Measurements from ENCODE around the gene UBE2J1.
A peak's percentile ranks its signal among the peaks of the same experiment; 100 is the strongest.
"Not testable (repeated sequence)": the region's sequence is repeated elsewhere in the genome, so short reads cannot be mapped to it uniquely, and the experiment has no call there.

Gene UBE2J1

DNA sequence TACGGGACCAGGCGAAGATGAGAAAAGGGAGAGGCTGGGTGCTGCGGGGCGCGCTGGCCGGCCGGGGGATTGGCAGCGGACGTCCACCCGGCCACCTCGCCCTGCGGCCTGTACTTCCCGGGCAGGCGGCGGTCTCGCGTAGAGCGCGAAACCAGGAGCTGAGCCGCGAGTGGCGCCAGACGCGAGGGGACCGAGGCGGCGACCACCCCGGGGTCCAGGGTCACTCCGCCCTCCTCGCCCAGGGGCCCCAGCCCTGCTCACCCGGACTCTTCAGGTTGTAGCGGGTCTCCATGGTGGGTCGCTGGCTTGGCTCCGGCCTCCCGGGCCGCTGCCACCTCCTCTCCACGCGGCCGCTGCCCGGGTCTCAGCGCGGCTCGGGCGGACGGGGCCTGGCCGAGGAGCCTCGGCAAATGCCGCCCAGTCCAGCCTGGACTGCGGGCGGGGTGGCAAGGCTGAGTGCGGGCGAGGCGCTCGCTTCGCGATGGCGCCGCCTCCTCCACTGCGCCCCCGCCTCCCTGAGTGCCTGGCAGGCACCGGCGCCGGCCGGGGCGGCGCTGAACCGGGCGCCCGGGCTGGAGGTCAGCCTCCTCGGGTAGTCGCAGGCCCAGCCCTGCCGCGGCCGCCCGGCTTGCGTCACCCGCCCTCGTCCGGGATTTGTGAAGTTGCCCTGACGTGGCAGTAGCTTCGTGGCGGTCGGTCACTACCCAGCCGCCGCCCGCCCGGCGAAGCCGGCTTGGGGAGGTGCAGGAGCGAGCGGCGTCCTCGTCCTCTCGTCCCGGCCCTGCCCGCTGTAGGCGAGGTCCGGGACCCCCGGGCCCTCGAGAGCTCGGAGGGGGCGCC, at the start of gene UBE2J1:
TSS of gene UBE2J1 (minus strand) at position 445 of the 840 bp plus-strand sequence. CDS start at position 292, 153 bp downstream.
- H3K4me3 ChIP-seq, result peak within 1 kb of the TSS; percentile 54 to 98 (median 84)
- H3K27ac ChIP-seq, result peak within 1 kb of the TSS; percentile 89 to 99 (median 96)

DNA sequence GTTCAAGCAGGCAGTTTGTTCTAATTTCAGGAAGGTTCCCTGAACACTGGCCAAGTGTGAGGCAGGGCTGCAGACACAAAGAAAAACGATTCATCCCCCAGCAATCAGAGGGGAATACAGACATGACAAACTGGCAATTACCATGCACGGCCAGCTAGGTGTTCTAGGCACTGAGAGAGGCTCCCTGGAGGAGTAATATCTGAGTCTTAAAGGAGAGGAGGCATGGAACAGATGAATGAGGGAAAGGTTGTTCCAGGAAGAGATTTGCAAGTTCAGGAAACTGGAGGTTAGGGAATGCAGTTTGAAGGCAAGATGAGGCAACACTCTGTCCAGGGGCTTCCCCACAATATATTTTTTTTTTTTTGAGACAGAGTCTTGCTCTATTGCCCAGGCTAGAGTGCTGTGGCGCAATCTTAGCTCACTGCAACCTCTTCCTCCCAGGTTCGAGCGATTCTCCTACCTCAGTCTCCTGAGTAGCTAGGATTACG, 48.4 kb upstream of the UBE2J1 start:
- Histone ChIP-seq H3K27ac (no peak overlapping the region), H3K4me3 (no peak overlapping the region)

DNA sequence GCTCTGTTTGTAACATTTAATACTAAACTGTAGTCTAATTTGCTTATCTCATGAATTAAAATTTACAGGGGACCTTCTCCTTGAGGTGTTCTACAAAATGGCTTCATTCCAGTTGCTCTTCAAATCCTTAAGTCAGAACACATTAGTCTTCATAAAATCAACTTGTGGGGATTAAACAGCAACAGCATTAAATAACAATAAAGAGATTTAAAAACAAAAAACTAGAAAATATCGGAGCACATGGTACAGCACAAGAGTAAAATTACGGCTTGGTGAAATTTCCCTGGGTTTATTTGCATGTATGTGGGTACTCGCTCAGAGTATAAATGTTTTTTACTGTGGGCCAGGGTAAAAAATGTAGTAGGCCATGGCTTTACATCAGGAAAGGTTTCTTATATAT, 47.5 kb upstream of the UBE2J1 start:
- no peak overlapping the region for H3K4me3 ChIP-seq
- H3K27ac ChIP-seq, result no peak overlapping the region

DNA sequence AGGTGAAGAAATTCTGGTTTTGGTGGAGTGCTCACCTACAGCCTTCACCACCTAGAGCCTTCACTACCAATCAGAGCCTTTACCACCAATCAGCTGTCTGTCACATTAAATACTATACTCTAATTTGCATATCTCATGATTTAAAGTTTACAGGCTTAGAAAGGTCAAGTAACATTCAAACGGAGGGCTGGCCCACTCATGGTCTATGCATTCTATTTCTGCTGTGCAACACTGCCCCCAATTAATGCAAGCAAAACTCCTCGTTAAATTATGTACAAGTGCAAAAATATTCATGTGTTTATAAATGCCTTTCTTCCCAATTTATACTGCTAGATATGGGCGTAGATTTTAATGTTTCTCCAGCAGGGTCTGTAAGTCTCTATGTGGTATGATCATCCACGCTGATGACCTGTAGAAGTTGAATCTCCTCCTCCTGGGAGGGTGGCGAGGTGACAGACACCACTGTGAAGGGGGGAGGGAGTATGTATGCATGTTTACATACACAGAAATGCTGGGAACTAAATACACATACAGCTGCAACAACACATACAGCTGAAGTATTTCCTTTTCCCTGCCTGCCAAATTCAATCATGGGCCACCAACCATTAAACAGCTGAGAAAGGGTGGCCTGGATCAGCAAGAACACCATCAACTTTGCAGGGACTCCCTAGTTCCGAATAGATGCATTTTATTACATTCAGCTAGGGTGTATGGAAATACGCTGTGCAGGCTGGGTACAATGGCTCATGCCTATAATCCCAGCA, 46.4 kb upstream of the UBE2J1 start:
- Histone ChIP-seq H3K4me3 (no peak overlapping the region), H3K27ac (no peak overlapping the region)

DNA sequence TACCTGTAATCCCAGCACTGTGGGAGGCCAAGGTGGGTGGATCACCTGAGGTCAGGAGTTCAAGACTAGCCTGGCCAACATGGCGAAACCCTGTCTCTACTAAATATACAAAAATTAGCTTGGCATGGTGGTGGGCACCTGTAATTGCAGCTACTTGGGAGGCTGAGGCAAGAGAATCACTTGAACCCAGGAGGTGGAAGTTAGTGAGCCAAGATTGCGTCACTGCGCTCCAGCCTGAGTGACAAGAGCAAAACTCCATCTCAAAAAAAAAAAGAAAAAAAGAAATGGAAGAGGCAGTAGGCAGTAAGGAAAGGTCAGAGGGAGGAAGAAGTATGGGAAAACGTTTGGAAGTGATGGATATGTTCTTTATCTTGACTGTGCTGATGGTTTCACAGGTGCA, 45.4 kb upstream of the UBE2J1 start:
- not testable (repeated sequence) for H3K4me3 ChIP-seq, H3K27ac ChIP-seq

DNA sequence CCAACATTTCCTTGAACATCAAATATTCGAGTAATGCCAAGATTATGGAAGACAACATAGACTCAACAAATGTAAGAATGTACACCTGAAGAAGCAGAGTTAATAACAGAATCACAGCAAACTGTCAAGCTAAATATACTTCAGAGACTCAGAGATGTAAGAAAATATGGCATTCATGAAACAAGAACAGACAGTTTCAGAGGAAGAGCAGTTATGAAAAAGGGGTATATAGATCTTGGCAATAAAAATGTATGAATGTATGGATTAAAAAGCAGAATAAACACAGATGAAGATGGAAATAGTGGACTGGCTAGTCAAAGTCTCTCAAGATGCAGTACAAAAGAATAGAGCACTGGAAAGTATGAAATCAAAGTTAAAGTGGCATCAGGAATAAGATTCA, 41.1 kb upstream of the UBE2J1 start:
- H3K27ac ChIP-seq, result no peak overlapping the region

GRCh38 chr6:89392823-89393222, 40.3 kb upstream of the UBE2J1 start:
- Histone ChIP-seq H3K27ac (no peak overlapping the region), H3K4me3 (no peak overlapping the region)

More for the DNA sequence above, 41.1 kb upstream of the UBE2J1 start:
- H3K4me3 ChIP-seq, result no peak overlapping the region

GRCh38 chr6:89388846-89389245, 36.3 kb upstream of the UBE2J1 start:
- Histone ChIP-seq H3K4me3 (no peak overlapping the region), H3K27ac (no peak overlapping the region)

- Histone ChIP-seq H3K4me3 (no peak overlapping the region), H3K27ac (no peak overlapping the region)
Observed at GRCh38 chr6:89387516-89388201, 35.1 kb upstream of the UBE2J1 start.

DNA sequence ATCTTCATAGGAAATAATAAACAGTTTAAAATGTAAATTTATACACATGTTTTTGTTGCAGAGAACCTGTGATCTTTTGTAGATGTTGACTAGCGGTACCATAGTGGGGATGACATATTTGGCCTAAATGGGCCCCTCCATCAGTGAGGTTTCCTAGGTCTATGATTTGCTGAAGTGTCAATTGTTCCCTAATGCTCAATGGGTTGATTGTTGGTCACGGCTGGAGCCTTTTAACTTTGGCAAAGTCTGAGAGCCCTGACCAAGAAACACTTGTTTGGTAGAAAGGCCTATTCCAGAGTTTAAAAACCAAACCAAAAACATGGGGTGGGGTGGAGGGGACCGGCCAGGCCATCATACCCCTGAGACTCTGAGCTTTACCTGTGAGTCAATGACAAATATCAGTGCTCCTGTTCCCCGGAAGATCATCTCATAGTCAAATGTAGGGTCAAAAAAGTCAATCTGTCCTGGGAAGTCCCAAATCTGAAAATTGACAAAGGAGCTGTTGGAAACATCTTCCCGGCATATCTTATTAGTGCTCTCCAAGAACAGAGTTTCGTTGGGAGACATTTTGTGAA, 34.5 kb upstream of the UBE2J1 start:
- no peak overlapping the region for H3K4me3 ChIP-seq
- no peak overlapping the region for H3K27ac ChIP-seq

GRCh38 chr6:89385846-89386245, 33.3 kb upstream of the UBE2J1 start:
- Histone ChIP-seq H3K27ac (peak overlapping the region in 4 of 21 experiments; percentile 6 to 38 (median 18)), H3K4me3 (no peak overlapping the region)

DNA sequence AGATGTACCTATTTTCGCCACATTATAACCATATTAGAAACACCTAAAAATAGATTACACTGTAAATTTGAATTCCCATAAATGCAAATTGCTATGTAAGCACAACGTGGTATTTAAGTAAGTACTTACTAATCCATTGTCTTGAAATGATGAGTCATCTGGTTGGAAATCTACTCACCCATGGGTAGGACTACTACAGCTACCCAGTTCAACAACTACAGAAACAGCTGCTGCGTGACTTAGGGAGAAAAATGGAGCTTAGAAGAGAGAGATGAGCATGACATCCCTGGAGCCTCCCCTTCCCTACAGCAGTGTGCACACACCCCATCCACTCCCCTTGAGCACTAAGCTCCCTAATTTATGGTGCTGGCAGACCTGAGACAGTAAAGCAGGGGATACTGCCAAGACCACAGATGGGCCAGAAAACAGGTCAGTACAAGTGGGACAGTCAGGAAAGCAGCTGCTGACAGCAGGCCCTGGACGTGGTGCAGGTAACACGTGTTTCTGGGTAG, 32.7 kb upstream of the UBE2J1 start:
- Histone ChIP-seq H3K4me3 (no peak overlapping the region), H3K27ac (peak overlapping the region in 3 of 21 experiments; percentile 14 to 38 (median 22))

DNA sequence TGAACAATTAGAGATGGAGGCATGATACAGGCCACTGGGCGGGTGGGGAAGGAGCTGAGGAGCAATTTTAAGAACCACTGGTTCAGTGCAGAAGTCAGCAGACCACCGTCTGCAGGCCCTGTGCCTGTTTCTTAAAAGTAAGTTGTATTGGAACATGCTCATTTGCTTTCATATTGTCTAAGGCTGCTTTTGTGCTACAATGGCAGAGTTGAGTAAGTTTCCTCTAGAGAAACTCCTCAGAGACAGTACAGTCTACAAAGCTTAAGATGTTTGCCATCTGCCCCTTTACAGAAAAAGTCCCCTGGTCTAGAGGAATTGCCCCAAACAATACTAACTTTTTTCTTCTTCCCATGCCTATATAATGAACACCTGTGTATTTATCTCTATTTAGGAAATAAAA, 28.5 kb upstream of the UBE2J1 start:
- Histone ChIP-seq H3K27ac (no peak overlapping the region), H3K4me3 (no peak overlapping the region)

- Histone ChIP-seq H3K27ac (no peak overlapping the region), H3K4me3 (no peak overlapping the region)
Observed at GRCh38 chr6:89379281-89379680, 26.8 kb upstream of the UBE2J1 start.

GRCh38 chr6:89378628-89379027, 26.1 kb upstream of the UBE2J1 start:
- Histone ChIP-seq H3K4me3 (no peak overlapping the region), H3K27ac (no peak overlapping the region)

DNA sequence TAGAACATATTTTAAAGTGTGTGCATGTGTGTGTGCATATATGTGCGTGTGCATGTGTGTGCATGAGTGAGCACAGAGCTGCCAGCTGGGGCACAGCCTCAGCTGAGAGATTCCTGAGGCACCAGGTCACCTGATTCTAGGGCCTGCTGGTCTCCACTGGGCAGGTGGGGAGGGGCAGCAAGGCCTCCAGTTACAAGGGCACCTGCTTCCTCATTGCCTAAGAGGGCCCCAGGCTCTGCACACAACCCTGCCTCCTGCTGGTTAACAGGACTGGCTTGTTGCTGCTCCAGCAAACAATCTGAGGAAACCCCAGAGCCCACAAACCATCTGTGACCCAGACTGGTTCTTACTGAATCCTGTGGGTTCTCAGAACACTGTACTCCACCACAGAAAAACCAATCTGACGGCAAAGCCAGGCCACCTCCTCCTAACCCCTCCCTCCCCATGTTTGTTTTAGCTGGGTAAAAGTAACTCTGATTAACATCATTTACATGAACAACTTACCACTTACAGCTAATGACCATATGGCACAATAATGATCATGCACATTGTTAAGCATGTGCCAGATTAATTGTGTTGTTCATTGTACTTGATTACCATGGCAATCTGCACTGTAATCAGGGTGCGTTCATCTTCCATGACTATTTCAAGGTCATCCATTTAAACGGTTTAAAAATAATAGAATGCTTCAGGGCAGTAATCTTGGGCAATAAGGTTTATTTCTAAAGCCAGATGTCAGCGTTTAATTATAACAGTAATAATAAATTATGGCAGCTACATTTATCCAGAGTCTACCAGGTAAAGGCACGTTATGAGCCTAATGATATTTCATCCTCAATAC, 23.1 kb upstream of the UBE2J1 start:
- H3K27ac ChIP-seq, result no peak overlapping the region
- H3K4me3 ChIP-seq, result no peak overlapping the region

DNA sequence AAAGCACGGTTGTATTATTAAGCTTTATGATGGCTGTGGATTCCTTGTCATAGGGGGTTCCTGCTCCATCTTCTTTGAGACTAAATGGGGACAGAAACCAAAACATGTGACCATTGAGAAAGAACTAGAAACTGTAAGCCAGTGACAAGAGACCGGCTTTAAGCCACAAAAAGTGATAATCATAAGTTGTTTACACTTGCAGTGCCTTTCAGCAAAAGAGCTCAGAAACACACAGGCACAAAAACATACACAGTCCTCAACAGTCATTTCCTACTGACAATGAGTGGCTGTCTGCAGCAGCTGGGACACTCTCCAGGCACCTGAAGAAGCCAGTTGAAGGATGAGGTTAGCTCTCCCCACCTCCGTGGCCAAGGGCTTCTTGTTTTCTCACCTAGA, 20.0 kb upstream of the UBE2J1 start:
- Histone ChIP-seq H3K4me3 (no peak overlapping the region), H3K27ac (no peak overlapping the region)

DNA sequence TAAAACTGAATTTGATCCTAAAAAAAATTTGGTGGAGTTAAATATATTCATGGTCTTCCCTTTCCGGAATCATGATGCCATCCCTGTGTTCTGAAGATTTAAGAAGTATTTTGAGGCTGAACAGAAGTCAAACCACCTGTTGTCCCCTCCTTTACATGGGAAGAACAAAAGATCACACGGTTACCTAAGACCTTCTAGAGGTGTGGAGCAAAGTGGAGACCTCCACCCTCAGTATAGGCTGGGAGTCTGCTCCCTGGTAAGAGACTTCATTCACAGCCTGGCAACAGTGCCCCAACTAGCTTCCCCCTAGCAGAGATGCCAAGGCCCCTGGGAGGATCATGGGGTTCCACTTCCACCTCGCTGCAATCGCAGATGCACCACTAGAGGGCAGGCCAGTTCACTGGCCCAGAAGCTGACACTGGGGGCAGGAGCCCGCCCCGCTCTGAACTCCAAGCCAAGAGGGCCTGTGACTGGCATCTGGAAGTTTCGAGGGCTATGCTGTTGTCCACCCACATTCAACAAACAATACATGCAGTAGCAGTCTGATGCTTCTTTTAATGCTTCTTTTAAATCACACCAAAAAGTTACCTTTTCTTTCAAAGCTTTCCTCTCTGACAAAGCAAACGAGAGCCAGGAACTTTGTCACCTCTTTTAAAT, 19.5 kb upstream of the UBE2J1 start:
- no peak overlapping the region for H3K4me3 ChIP-seq
- no peak overlapping the region for H3K27ac ChIP-seq
